OCI-M1 (cell line): ENCODE measurements around the gene DLGAP1.

Source experiments
- DNase-seq: peaks from one replicate; lab custom pipeline; 2025; lab: John Stamatoyannopoulos, UW

DLGAP1 gene

GRCh38 chr18:3691705-3692104 is 763.4 kb downstream of the DLGAP1 start:
- no peak for DNase-seq

- no peak for DNase-seq
These were observed 764.4 kb downstream of the DLGAP1 start for GRCh38 chr18:3690764-3691066.

GRCh38 chr18:3689986-3690763 is 764.9 kb downstream of the DLGAP1 start:
- no peak for DNase-seq

- peak; percentile 39 for DNase-seq
These were observed 766.0 kb downstream of the DLGAP1 start for GRCh38 chr18:3689091-3689490.

GRCh38 chr18:3688690-3689089 is 766.4 kb downstream of the DLGAP1 start:
- DNase-seq = no peak

GRCh38 chr18:3683483-3683882 is 771.6 kb downstream of the DLGAP1 start:
- no peak for DNase-seq

- no peak for DNase-seq
These were observed 773.0 kb downstream of the DLGAP1 start for GRCh38 chr18:3682061-3682460.

- DNase-seq = no peak
These were observed 775.9 kb downstream of the DLGAP1 start for GRCh38 chr18:3679241-3679640.

- no peak for DNase-seq
These were observed 779.1 kb downstream of the DLGAP1 start for GRCh38 chr18:3675994-3676393.

GRCh38 chr18:3675446-3675845 is 779.7 kb downstream of the DLGAP1 start:
- DNase-seq = no peak

- DNase-seq = no peak
These were observed 783.9 kb downstream of the DLGAP1 start for GRCh38 chr18:3671176-3671575.

GRCh38 chr18:3669376-3669775 is 785.7 kb downstream of the DLGAP1 start:
- DNase-seq = no peak

- no peak for DNase-seq
These were observed 787.6 kb downstream of the DLGAP1 start for GRCh38 chr18:3667255-3668137.

- no peak for DNase-seq
These were observed 788.4 kb downstream of the DLGAP1 start for GRCh38 chr18:3666526-3667254.

- peak; percentile 94 for DNase-seq
These were observed 789.2 kb downstream of the DLGAP1 start for GRCh38 chr18:3665780-3666525.

- no peak for DNase-seq
These were observed 789.9 kb downstream of the DLGAP1 start for GRCh38 chr18:3665204-3665603.

- DNase-seq = peak; percentile 91
These were observed 790.4 kb downstream of the DLGAP1 start for GRCh38 chr18:3664563-3665178.

GRCh38 chr18:3663870-3664512 is 791.1 kb downstream of the DLGAP1 start:
- DNase-seq = no peak

GRCh38 chr18:3661989-3662388 is 793.1 kb downstream of the DLGAP1 start:
- DNase-seq = no peak

- peak; percentile 93 for DNase-seq
These were observed 794.2 kb downstream of the DLGAP1 start for GRCh38 chr18:3660739-3661515.
